NB4 (cell line): ENCODE data around the gene PDP2.

Experiments
- MYC ChIP-seq: IDR thresholded peaks from 2 replicates; pipeline ENCODE4 v1.6.1; 2011; ENCODE audit warnings: low read depth, low read length
- POLR2A ChIP-seq: IDR thresholded peaks from 2 replicates; pipeline ENCODE4 v1.6.1; 2011; ENCODE audit warnings: mild to moderate bottlenecking; ENCODE audit not compliant: insufficient read length; ENCODE audit errors: extremely low read depth
- TF ChIP-seq, protein P1 (sequence below): IDR thresholded peaks from one replicate; pipeline ENCODE4 v1.5.1; 2012; ENCODE audit warnings: low read depth, low read length

- TF ChIP-seq, protein P1, sequence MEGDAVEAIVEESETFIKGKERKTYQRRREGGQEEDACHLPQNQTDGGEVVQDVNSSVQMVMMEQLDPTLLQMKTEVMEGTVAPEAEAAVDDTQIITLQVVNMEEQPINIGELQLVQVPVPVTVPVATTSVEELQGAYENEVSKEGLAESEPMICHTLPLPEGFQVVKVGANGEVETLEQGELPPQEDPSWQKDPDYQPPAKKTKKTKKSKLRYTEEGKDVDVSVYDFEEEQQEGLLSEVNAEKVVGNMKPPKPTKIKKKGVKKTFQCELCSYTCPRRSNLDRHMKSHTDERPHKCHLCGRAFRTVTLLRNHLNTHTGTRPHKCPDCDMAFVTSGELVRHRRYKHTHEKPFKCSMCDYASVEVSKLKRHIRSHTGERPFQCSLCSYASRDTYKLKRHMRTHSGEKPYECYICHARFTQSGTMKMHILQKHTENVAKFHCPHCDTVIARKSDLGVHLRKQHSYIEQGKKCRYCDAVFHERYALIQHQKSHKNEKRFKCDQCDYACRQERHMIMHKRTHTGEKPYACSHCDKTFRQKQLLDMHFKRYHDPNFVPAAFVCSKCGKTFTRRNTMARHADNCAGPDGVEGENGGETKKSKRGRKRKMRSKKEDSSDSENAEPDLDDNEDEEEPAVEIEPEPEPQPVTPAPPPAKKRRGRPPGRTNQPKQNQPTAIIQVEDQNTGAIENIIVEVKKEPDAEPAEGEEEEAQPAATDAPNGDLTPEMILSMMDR: no peak
- TF ChIP-seq POLR2A (no peak), MYC (no peak)
These were observed 39.9 kb downstream of the PDP2 start for GRCh38 chr16:66920299-66920590.
